HCT116 (cell line): Measurements from ENCODE around the gene RASIP1. TPM values are rescaled to one million over a fixed set of nuclear protein-coding genes. Genes with fewer than 3 reads are reported as not detected.

ENCODE experiments used
- ATAC-seq: fragments of 200-7000 bp; cut with Tn5 transposase; 2 replicates; pipeline ENCODE4 v1.9.1; 2020; ENCODE audit warnings: mild to moderate bottlenecking, moderate library complexity
- BruUV-seq: library from RNA; stranded (reverse); fragments of 400-500 nt; replicated peaks from 2 replicates; lab custom pipeline; 2021; lab: Mats Ljungman, UMichigan
- CTCF ChIA-PET: fragments of 300-600 bp; sonication (Branson Sonifier 250); formaldehyde crosslinking; loops from one replicate; lab custom pipeline; 2021; ENCODE audit warnings: antibody characterized with exemption; lab: Charles Lee
- POLR2A ChIA-PET: fragments of 300-600, 350-600 bp; sonication (Branson Sonifier 250); formaldehyde crosslinking; loops from one replicate; lab custom pipeline; 2021; ENCODE audit warnings: antibody characterized with exemption; lab: Charles Lee
- RAD21 ChIA-PET, 2 experiments: fragments of 300-600 bp; sonication (Branson Sonifier 250); formaldehyde crosslinking; loops; one replicate each; lab custom pipeline; 2023; ENCODE audit warnings: low total read pairs in 2 of 2; ENCODE audit not compliant: uncharacterized antibody in 2 of 2, unreplicated experiment in 2 of 2, low non-redundant PET in 1 of 2; lab: Charles Lee
- DNase-seq: peaks from one replicate; pipeline ENCODE4 v3.0.0-alpha.2; 2010; ENCODE audit warnings: low read depth, low spot score
- H2AFZ ChIP-seq: fragments of 200-600 bp; shearing (Covaris generic), sonication (generic); 2 replicates; pipeline ENCODE4 v1.6.1; 2017; ENCODE audit warnings: low read depth, mixed run types, mixed read lengths, antibody characterized with exemption, low read length; ENCODE audit not compliant: poor library complexity, severe bottlenecking
- H3K27ac ChIP-seq: 2 replicates; pipeline ENCODE4 v1.5.1; 2012; ENCODE audit warnings: low read depth, low read length
- H3K27me3 ChIP-seq: fragments of 200-600 bp; sonication (generic); 2 replicates; pipeline ENCODE4 v1.6.1; 2016; ENCODE audit warnings: mixed run types, low read length, mixed read lengths; ENCODE audit not compliant: insufficient read depth
- H3K36me3 ChIP-seq, 2 experiments: fragments of 200-500 bp in 1 of 2; fragments of 200-600 bp in 1 of 2; sonication (Bioruptor generic) in 1 of 2; sonication (generic) in 1 of 2; 2 replicates each; pipeline versions ENCODE4 v1.5.1 to v1.6.1; 2014 to 2016; ENCODE audit warnings: low read length in 2 of 2, inconsistent platforms in 1 of 2, mixed read lengths in 1 of 2, mixed run types in 1 of 2; ENCODE audit not compliant: insufficient read depth in 2 of 2, control insufficient read depth in 1 of 2
- H3K4me1 ChIP-seq, 2 experiments: fragments of 200-600 bp in 1 of 2; sonication (generic) in 1 of 2; 2 replicates each; pipeline versions ENCODE4 v1.5.1 to v1.6.1; 2012 to 2017; ENCODE audit warnings: low read length in 2 of 2, inconsistent platforms in 1 of 2, mild to moderate bottlenecking in 1 of 2, mixed read lengths in 1 of 2, mixed run types in 1 of 2, moderate library complexity in 1 of 2; ENCODE audit not compliant: insufficient read depth in 2 of 2, control insufficient read depth in 1 of 2
- H3K4me2 ChIP-seq: fragments of 200-600 bp; sonication (generic); 2 replicates; pipeline ENCODE4 v1.6.1; 2017; ENCODE audit warnings: mixed run types, low read length, mixed read lengths
- H3K4me3 ChIP-seq, 2 experiments: fragments of 200-600 bp in 1 of 2; sonication (generic) in 1 of 2; replicated peaks in 1 of 2; 2 replicates each; pipeline ENCODE4 v1.5.1; 2011 to 2016; ENCODE audit warnings: low read length in 2 of 2, control low read depth in 1 of 2, low read depth in 1 of 2, mild to moderate bottlenecking in 1 of 2, mixed read lengths in 1 of 2, mixed run types in 1 of 2
- H3K79me2 ChIP-seq: fragments of 200-600 bp; sonication (generic); 2 replicates; pipeline ENCODE4 v1.6.1; 2017; ENCODE audit warnings: mild to moderate bottlenecking, mixed run types, low read length, moderate library complexity, mixed read lengths; ENCODE audit not compliant: insufficient read depth
- H3K9ac ChIP-seq: fragments of 200-600 bp; sonication (generic); 2 replicates; pipeline ENCODE4 v1.6.1; 2016; ENCODE audit warnings: low read length, mixed read lengths
- H3K9me2 ChIP-seq: fragments of 200-600 bp; sonication (generic), shearing (Covaris generic); 2 replicates; pipeline ENCODE4 v1.6.1; 2017; ENCODE audit warnings: mixed run types, mild to moderate bottlenecking, moderate library complexity; ENCODE audit not compliant: insufficient read depth
- H3K9me3 ChIP-seq, 2 experiments: fragments of 200-500 bp in 1 of 2; fragments of 200-600 bp in 1 of 2; sonication (Bioruptor generic) in 1 of 2; sonication (generic) in 1 of 2; 2 replicates each; pipeline ENCODE4 v1.6.1; 2014 to 2017; ENCODE audit warnings: low read length in 2 of 2, mixed read lengths in 2 of 2, inconsistent platforms in 1 of 2, low read depth in 1 of 2, mild to moderate bottlenecking in 1 of 2, mixed run types in 1 of 2, moderate library complexity in 1 of 2; ENCODE audit not compliant: control insufficient read depth in 1 of 2, insufficient read depth in 1 of 2
- H4K20me1 ChIP-seq: fragments of 200-600 bp; sonication (generic), shearing (Covaris generic); 2 replicates; pipeline ENCODE4 v1.6.1; 2017; ENCODE audit warnings: mixed run types, mild to moderate bottlenecking, moderate library complexity; ENCODE audit not compliant: insufficient read depth
- CBX3 ChIP-seq: IDR thresholded peaks from 2 replicates; pipeline ENCODE4 v1.6.1; 2012; ENCODE audit warnings: low read depth
- CEBPB ChIP-seq: IDR thresholded peaks from 2 replicates; pipeline ENCODE4 v1.6.1; 2012; ENCODE audit warnings: low read depth
- ELF1 ChIP-seq: IDR thresholded peaks from 2 replicates; pipeline ENCODE4 v1.6.1; 2012; ENCODE audit warnings: low read depth, borderline replicate concordance
- JUND ChIP-seq: IDR thresholded peaks from 2 replicates; pipeline ENCODE4 v1.6.1; 2012
- MAX ChIP-seq: IDR thresholded peaks from 2 replicates; pipeline ENCODE4 v1.6.1; 2012
- RAD21 ChIP-seq: IDR thresholded peaks from 2 replicates; pipeline ENCODE4 v1.6.1; 2012; ENCODE audit warnings: low read depth, mild to moderate bottlenecking
- SIN3A ChIP-seq: IDR thresholded peaks from 2 replicates; pipeline ENCODE4 v1.6.1; 2012; ENCODE audit warnings: low read depth
- TCF7L2 ChIP-seq: IDR thresholded peaks from 2 replicates; pipeline ENCODE4 v1.7.0; 2011; ENCODE audit warnings: borderline replicate concordance, inconsistent platforms; ENCODE audit not compliant: insufficient read depth, insufficient read length; ENCODE audit errors: extremely low read depth
- YY1 ChIP-seq: IDR thresholded peaks from 2 replicates; pipeline ENCODE4 v1.6.1; 2011; ENCODE audit warnings: low read length, low read depth, moderate library complexity, mild to moderate bottlenecking; ENCODE audit not compliant: insufficient replicate concordance; ENCODE audit errors: extremely low read depth
- ZNF274 ChIP-seq: fragments of 200-500 bp; sonication (Bioruptor generic); IDR thresholded peaks from 2 replicates; pipeline ENCODE4 v1.6.1; 2014; ENCODE audit warnings: mild to moderate bottlenecking, low read depth, low read length, inconsistent platforms
- intact Hi-C: fragments of 100-400 bp; cut with micrococcal nuclease; formaldehyde crosslinking; loops from 2 replicates; pipeline ENCODE4 v1.10.0; 2022
- total RNA-seq: library from RNA; stranded (reverse); gene quantifications from one replicate; pipeline ENCODE4 v1.2.1, GENCODE V29; 2021; ENCODE audit not compliant: unreplicated experiment

RASIP1 gene
- total RNA-seq, 1 experiment from 2014 or later, result 1.9 TPM

- Histone ChIP-seq H3K27ac (no peak overlapping the region), H3K4me2 (no peak overlapping the region), H3K4me3 (no peak overlapping the region), H3K79me2 (no peaks in the 10 kb centered on the region), H3K9me2 (no peaks in the 10 kb centered on the region), H3K9ac (no peak overlapping the region), H3K4me1 (peaks cover 14 to 28% of the 10 kb centered on the region in 2 experiments), H3K9me3 (no peaks in the 10 kb centered on the region), H3K36me3 (no peaks in the 10 kb centered on the region), H2AFZ (no peak overlapping the region), H4K20me1 (no peaks in the 10 kb centered on the region), H3K27me3 (no peaks in the 10 kb centered on the region)
- TF ChIP-seq MAX, result no peak
- no peak for TF ChIP-seq YY1
- DNase-seq (no peak), ATAC-seq (no peak)
- ChIA-PET POLR2A (no interaction called here), RAD21 (no interaction called here), CTCF (no interaction called here)
- intact Hi-C loops, result no loop called here
- no TSS peak for BruUV-seq
Observed at GRCh38 chr19:48735031-48735615, 5.3 kb downstream of the RASIP1 start.

- CTCF ChIA-PET, result no interaction called here
- DNase-seq (no peak), ATAC-seq (no peak)
- Histone ChIP-seq H3K9me3 (no peaks in the 10 kb centered on the region), H4K20me1 (no peaks in the 10 kb centered on the region), H3K9me2 (no peaks in the 10 kb centered on the region), H3K79me2 (no peaks in the 10 kb centered on the region), H2AFZ (no peak overlapping the region), H3K4me2 (no peak overlapping the region), H3K4me1 (peaks cover 14 to 28% of the 10 kb centered on the region in 2 experiments), H3K27me3 (no peaks in the 10 kb centered on the region), H3K27ac (no peak overlapping the region), H3K36me3 (no peaks in the 10 kb centered on the region), H3K4me3 (no peak overlapping the region), H3K9ac (no peak overlapping the region)
- TF ChIP-seq SIN3A, result no peak
- TF ChIP-seq JUND, result no peak
- TF ChIP-seq TCF7L2, result no peak
- TF ChIP-seq MAX, result no peak
- TF ChIP-seq ZNF274, result no peak
- no peak for TF ChIP-seq ELF1
- TF ChIP-seq CEBPB, result no peak
- no peak for TF ChIP-seq RAD21
- TF ChIP-seq CBX3, result no peak
- POLR2A ChIA-PET, result no interaction called here
- RAD21 ChIA-PET, result no interaction called here
- BruUV-seq, result no TSS peak
- intact Hi-C loops, result no loop called here
Observed at GRCh38 chr19:48734625-48735024, 5.8 kb downstream of the RASIP1 start.
